HFFc6 (cell line): ENCODE measurements around the gene ZNF221. TPM values are rescaled to one million over a fixed set of nuclear protein-coding genes. Genes with fewer than 3 reads are reported as not detected.
"Not testable (repeated sequence)": the region's sequence is repeated elsewhere in the genome, so short reads cannot be mapped to it uniquely, and the experiment has no call there.

ENCODE experiments used
- DNase-seq: peaks from one replicate; pipeline ENCODE4 v3.0.0-alpha.2; 2018
- H3K27ac Mint-ChIP-seq: 2 replicates; pipeline ENCODE4 v1.8.0; 2020; ENCODE audit warnings: mild to moderate bottlenecking, mixed read lengths
- H3K27me3 Mint-ChIP-seq: 2 replicates; pipeline ENCODE4 v1.8.0; 2021; ENCODE audit warnings: mild to moderate bottlenecking, moderate library complexity, mixed read lengths; ENCODE audit not compliant: insufficient read depth
- H3K36me3 Mint-ChIP-seq: 2 replicates; pipeline ENCODE4 v1.8.0; 2021; ENCODE audit warnings: low read depth, mixed read lengths
- H3K4me1 Mint-ChIP-seq: 2 replicates; pipeline ENCODE4 v1.8.0; 2020; ENCODE audit warnings: low read depth, mixed read lengths
- H3K4me3 Mint-ChIP-seq: 2 replicates; pipeline ENCODE4 v1.8.0; 2020; ENCODE audit warnings: mild to moderate bottlenecking, moderate library complexity, mixed read lengths
- H3K9me3 Mint-ChIP-seq: 2 replicates; pipeline ENCODE4 v1.8.0; 2020; ENCODE audit warnings: mild to moderate bottlenecking, mixed read lengths
- total RNA-seq, 6 experiments: library from RNA; stranded (reverse); fragmentation: NEBNext Ultra II Directional; extraction: Animal tissue kit (Norgen Biotek cat#: 25700); gene quantifications; 2 replicates in 1 of 6; 3 replicates in 5 of 6; pipeline ENCODE4 v1.2.3, GENCODE V29; 2021
- TF ChIP-seq, protein P1 (sequence below): fragments of 200-600 bp; sonication (generic); IDR thresholded peaks from 2 replicates; pipeline ENCODE4 v1.5.0; 2021; ENCODE audit warnings: antibody characterized with exemption, mild to moderate bottlenecking

Gene ZNF221
- total RNA-seq, 6 experiments from 2014 or later, result 3.6 to 4.3 (median 4.1) TPM

DNA sequence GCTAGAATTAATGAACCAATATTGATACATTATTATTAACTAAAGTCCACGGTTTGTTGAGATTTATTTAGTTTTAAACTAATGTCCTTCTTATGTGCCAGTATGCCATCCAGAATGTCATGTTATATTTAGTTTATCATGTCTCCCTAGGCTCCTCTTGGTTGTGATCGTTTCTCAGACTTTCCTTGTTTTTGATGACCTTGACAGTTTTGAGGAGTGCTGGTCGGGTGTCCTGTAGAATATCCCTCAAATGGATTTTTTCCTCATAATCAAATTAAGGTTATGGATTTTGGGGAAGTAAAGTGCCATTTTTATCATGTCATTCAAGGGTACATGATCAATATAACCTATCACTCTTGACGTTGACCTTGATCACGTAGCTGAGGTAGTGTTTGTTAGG lies 9.8 kb upstream of the ZNF221 start:
- Mint-ChIP-seq H3K27me3 (peaks cover 2% of the 10 kb centered on the region), H3K4me3 (no peak overlapping the region), H3K36me3 (no peaks in the 10 kb centered on the region), H3K27ac (no peak overlapping the region), H3K9me3 (peaks cover 6% of the 10 kb centered on the region), H3K4me1 (no peaks in the 10 kb centered on the region)
- no peak for DNase-seq
- TF ChIP-seq, protein P1, sequence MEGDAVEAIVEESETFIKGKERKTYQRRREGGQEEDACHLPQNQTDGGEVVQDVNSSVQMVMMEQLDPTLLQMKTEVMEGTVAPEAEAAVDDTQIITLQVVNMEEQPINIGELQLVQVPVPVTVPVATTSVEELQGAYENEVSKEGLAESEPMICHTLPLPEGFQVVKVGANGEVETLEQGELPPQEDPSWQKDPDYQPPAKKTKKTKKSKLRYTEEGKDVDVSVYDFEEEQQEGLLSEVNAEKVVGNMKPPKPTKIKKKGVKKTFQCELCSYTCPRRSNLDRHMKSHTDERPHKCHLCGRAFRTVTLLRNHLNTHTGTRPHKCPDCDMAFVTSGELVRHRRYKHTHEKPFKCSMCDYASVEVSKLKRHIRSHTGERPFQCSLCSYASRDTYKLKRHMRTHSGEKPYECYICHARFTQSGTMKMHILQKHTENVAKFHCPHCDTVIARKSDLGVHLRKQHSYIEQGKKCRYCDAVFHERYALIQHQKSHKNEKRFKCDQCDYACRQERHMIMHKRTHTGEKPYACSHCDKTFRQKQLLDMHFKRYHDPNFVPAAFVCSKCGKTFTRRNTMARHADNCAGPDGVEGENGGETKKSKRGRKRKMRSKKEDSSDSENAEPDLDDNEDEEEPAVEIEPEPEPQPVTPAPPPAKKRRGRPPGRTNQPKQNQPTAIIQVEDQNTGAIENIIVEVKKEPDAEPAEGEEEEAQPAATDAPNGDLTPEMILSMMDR, result no peak

DNA sequence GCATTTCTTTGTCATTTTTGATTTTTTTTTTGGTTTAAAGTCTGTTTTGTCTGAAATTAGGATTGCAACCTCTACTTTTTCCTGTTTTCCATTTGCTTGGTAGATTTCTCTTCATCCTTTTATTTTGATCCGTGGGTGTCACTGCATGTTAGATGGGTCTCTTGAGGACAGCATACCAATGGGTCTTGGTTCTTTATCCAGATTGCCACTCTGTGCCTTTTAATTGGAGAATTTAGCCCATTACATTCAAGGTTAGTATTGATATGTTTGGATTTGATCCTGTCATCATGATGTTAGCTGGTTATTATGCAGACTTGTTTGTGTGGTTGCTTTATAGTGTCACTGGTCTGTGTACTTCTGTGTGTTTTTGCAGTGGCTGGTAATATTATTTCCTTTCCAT lies 3.6 kb upstream of the ZNF221 start:
- H3K27me3 Mint-ChIP-seq, H3K4me1 Mint-ChIP-seq, H3K4me3 Mint-ChIP-seq, DNase-seq, H3K27ac Mint-ChIP-seq: not testable (repeated sequence)
- Mint-ChIP-seq H3K36me3 (peaks cover 22% of the 10 kb centered on the region), H3K9me3 (peaks cover 40% of the 10 kb centered on the region)

DNA sequence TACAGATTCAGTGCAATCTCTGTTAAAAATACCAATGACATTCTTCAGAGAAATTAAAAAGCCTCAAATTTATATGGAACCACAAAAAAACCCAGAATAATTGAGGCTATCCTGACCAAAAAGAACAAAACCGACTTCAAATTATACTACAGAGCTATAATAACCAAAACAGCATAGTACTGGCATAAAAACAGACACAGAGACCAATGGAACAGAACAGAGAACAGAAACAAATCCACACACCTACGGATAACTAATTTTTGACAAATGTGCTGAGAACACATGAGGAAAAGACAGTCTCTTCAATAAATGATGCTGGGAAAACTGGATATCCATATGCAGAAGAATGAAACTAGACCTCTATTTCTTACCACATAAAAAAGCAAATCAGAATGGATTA lies 1.2 kb upstream of the ZNF221 start:
- Mint-ChIP-seq H3K4me1 (peaks cover 10% of the 10 kb centered on the region), H3K9me3 (peaks cover 40% of the 10 kb centered on the region), H3K36me3 (peaks cover 28% of the 10 kb centered on the region)
- DNase-seq, H3K4me3 Mint-ChIP-seq, H3K27me3 Mint-ChIP-seq, H3K27ac Mint-ChIP-seq: not testable (repeated sequence)

DNA sequence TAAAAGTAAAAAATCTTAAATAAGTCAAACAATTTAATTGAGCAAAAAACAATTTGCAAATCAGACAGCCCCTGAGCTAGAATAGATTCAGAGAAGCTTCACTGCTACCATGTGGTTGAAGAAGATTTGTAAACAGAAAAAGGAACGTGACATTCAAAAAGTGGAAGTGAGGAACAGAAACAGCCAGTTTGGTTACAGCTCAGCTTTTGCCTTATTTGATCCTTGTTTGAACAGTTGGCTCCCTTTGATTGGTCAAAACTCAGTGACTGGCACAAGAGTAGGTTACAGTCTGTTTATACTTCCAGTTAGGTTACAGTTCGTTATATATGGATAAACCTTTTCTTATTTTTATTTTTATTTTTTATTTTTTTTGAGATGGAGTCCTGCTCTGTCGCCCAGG lies 5.8 kb downstream of the ZNF221 start:
- Mint-ChIP-seq H3K27me3 (no peaks in the 10 kb centered on the region; the same call in 1 of the 2 replicates), H3K9me3 (peaks cover 29% of the 10 kb centered on the region), H3K4me1 (peaks cover 17% of the 10 kb centered on the region), H3K4me3 (no peak overlapping the region), H3K27ac (no peak overlapping the region), H3K36me3 (peaks cover 47% of the 10 kb centered on the region)
- TF ChIP-seq, protein P1, result no peak
- no peak for DNase-seq

DNA sequence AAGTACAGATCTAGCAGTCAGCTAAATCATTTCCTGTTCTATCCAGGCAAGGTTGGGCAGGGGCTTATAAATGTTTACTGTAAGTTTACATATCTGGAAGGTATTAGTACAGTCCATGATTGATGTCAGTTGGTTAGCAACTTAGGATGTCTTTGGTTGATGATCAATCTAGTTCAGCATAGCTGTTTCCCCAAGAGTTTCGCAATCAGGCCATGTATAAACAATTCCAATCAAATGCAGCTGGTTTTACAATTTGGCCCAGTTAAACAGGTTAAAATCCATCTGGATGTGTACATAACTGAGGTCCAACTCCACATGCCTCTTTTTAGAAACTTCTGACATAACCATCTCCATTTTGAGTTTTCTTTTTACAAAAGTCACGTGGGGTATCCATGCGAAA lies 6.9 kb downstream of the ZNF221 start:
- peaks cover 35% of the 10 kb centered on the region for H3K9me3 Mint-ChIP-seq
- no peaks in the 10 kb centered on the region; the same call in 1 of the 2 replicates for H3K27me3 Mint-ChIP-seq
- H3K36me3 Mint-ChIP-seq, result peaks cover 53% of the 10 kb centered on the region

DNA sequence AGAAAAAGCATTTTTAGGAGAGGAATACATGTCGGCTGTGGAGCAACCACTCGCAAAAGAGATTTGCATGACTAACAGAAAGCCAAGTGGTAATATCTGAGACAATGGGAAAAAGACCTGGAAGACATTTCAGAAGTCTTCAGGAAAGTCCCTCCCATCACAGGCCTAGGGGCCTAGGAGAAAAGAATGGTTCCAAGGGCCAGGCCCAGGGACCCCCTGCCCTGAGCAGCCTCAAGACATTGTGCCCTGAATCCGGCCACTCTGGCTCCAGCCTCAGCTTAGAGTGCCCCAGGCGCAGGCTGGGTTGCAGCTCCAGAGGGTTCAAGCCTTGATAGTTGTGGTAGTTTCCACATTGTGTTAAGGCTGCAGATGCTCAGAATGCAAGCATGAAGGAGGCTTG lies 9.4 kb downstream of the ZNF221 start:
- no peaks in the 10 kb centered on the region; the same call in 1 of the 2 replicates for H3K27me3 Mint-ChIP-seq
- no peak overlapping the region for H3K27ac Mint-ChIP-seq
- H3K9me3 Mint-ChIP-seq, result peaks cover 56% of the 10 kb centered on the region
- DNase-seq, result no peak
- peaks cover 13% of the 10 kb centered on the region for H3K4me1 Mint-ChIP-seq
- no peak overlapping the region for H3K4me3 Mint-ChIP-seq
- TF ChIP-seq, protein P1, result no peak
- peaks cover 65% of the 10 kb centered on the region for H3K36me3 Mint-ChIP-seq

More for the DNA sequence above, 6.9 kb downstream of the ZNF221 start:
- H3K4me3 Mint-ChIP-seq, result no peak overlapping the region
- DNase-seq, result peak; percentile 37
- peaks cover 13% of the 10 kb centered on the region for H3K4me1 Mint-ChIP-seq
- H3K27ac Mint-ChIP-seq, result no peak overlapping the region
- TF ChIP-seq, protein P1, result no peak
